Right ventricle myocardium superior (tissue), 1 donor: ENCODE measurements around the gene TNIK. TPM values are rescaled to one million over a fixed set of nuclear protein-coding genes. Genes with fewer than 3 reads are reported as not detected.

ENCODE experiments used
- ATAC-seq: fragments of 200-7000 bp; cut with Tn5 transposase; one replicate; pipeline ENCODE4 v1.9.1; 2020; ENCODE audit warnings: mild to moderate bottlenecking; ENCODE audit not compliant: poor library complexity
- DNase-seq: peaks from one replicate; pipeline ENCODE4 v3.0.0-alpha.2; 2020
- intact Hi-C: fragments of 100-400 bp; cut with DNase I; formaldehyde crosslinking; loops from one replicate; pipeline ENCODE4 v1.11.2; 2022
- total RNA-seq: library from RNA; stranded (reverse); fragmentation: NEBNext Ultra II Directional; extraction: Animal tissue kit (Norgen Biotek cat#: 25700); gene quantifications from one replicate; pipeline ENCODE4 v1.2.1, GENCODE V29; 2021
- donor health status: DM: no; HTN: yes; CAD: no; lungs with severe emphysema.

Gene TNIK
- total RNA-seq, 1 donor from 2014 or later, result 22.5 TPM

- DNase-seq, result no peak
- no peak for ATAC-seq
- intact Hi-C loops, result no loop called here
Measured at GRCh38 chr3:171219258-171219657, 240.9 kb downstream of the TNIK start.

GRCh38 chr3:171218069-171218468 is 242.1 kb downstream of the TNIK start:
- DNase-seq (no peak), ATAC-seq (no peak)
- intact Hi-C loops, result no loop called here

- DNase-seq (no peak), ATAC-seq (no peak)
- intact Hi-C loops, result no loop called here
Measured at GRCh38 chr3:171213907-171214306, 246.3 kb downstream of the TNIK start.

GRCh38 chr3:171213178-171213577 is 247.0 kb downstream of the TNIK start:
- intact Hi-C loops, result no loop called here
- DNase-seq (no peak), ATAC-seq (no peak)

GRCh38 chr3:171212648-171213047 is 247.6 kb downstream of the TNIK start:
- no peak for DNase-seq
- ATAC-seq, result no peak
- intact Hi-C loops, result no loop called here

GRCh38 chr3:171206283-171206682 is 253.9 kb downstream of the TNIK start:
- DNase-seq (no peak), ATAC-seq (no peak)
- intact Hi-C loops, result no loop called here

- intact Hi-C loops, result loop anchor here (5.0 kb wide), 1 partner anchor 107 kb away; no protein-coding TSS in a partner anchor
- ATAC-seq (no peak), DNase-seq (no peak)
Measured at GRCh38 chr3:171204942-171205341, 255.3 kb downstream of the TNIK start.

GRCh38 chr3:171201825-171202224 is 258.4 kb downstream of the TNIK start:
- DNase-seq, result no peak
- intact Hi-C loops, result loop anchor here (5.0 kb wide), 1 partner anchor 110 kb away; no protein-coding TSS in a partner anchor

GRCh38 chr3:171200750-171201088 is 259.5 kb downstream of the TNIK start:
- DNase-seq (no peak), ATAC-seq (no peak)
- intact Hi-C loops, result loop anchor here (5.0 kb wide), 1 partner anchor 112 kb away; no protein-coding TSS in a partner anchor

More at GRCh38 chr3:171201825-171202224, 258.4 kb downstream of the TNIK start:
- ATAC-seq, result peak; percentile 73

- DNase-seq (no peak), ATAC-seq (no peak)
- intact Hi-C loops, result loop anchor here (5.0 kb wide), 1 partner anchor 112 kb away; no protein-coding TSS in a partner anchor
Measured at GRCh38 chr3:171200052-171200749, 260.0 kb downstream of the TNIK start.

- ATAC-seq (no peak), DNase-seq (no peak)
- intact Hi-C loops, result loop anchor here (5.0 to 10.0 kb wide), 2 partner anchors 33 to 65 kb away; no protein-coding TSS in a partner anchor
Measured at GRCh38 chr3:171199473-171199829, 260.8 kb downstream of the TNIK start.

- intact Hi-C loops, result loop anchor here (5.0 to 10.0 kb wide), 2 partner anchors 33 to 66 kb away; no protein-coding TSS in a partner anchor
- no peak for ATAC-seq
Measured at GRCh38 chr3:171198781-171199472, 261.3 kb downstream of the TNIK start.

GRCh38 chr3:171195686-171196085 is 264.5 kb downstream of the TNIK start:
- intact Hi-C loops, result loop anchor here (5.0 to 10.0 kb wide), 2 partner anchors 37 to 69 kb away; no protein-coding TSS in a partner anchor
- no peak for ATAC-seq
- no peak for DNase-seq

More at GRCh38 chr3:171198781-171199472, 261.3 kb downstream of the TNIK start:
- no peak for DNase-seq

GRCh38 chr3:171194965-171195364 is 265.2 kb downstream of the TNIK start:
- DNase-seq (no peak), ATAC-seq (no peak)
- intact Hi-C loops, result loop anchor here (5.0 to 10.0 kb wide), 2 partner anchors 37 to 70 kb away; no protein-coding TSS in a partner anchor

GRCh38 chr3:171193693-171194092 is 266.5 kb downstream of the TNIK start:
- DNase-seq (no peak), ATAC-seq (no peak)
- intact Hi-C loops, result loop anchor here (10.0 kb wide), 1 partner anchor 71 kb away; no protein-coding TSS in a partner anchor

GRCh38 chr3:171192176-171192854 is 267.9 kb downstream of the TNIK start:
- ATAC-seq, result no peak
- DNase-seq, result no peak
- intact Hi-C loops, result loop anchor here (10.0 kb wide), 1 partner anchor 72 kb away; no protein-coding TSS in a partner anchor

GRCh38 chr3:171190668-171191067 is 269.5 kb downstream of the TNIK start:
- ATAC-seq, result no peak
- no peak for DNase-seq
- intact Hi-C loops, result loop anchor here (10.0 kb wide), 1 partner anchor 74 kb away; no protein-coding TSS in a partner anchor

- intact Hi-C loops, result loop anchor here (10.0 kb wide), 4 partner anchors 75 to 375 kb away; no protein-coding TSS in a partner anchor
- DNase-seq (no peak), ATAC-seq (no peak)
Measured at GRCh38 chr3:171189394-171190080, 270.7 kb downstream of the TNIK start.
